ENCODE results near the gene FGF12.

FGF12 gene

GRCh38 chr3:192397012-192397411 is 330.3 kb downstream of the FGF12 start:
- no peak for TF ChIP-seq ARNT (IDR thresholded peaks at IDR 0.05)
- no peak for TF ChIP-seq SP1 (IDR thresholded peaks at IDR 0.05)
- TF ChIP-seq NFRKB (IDR thresholded peaks at IDR 0.05), result no peak
- TF ChIP-seq FOXA1 (IDR thresholded peaks at IDR 0.05), result no peak
- no peak for TF ChIP-seq CTBP1 (IDR thresholded peaks at IDR 0.05; ENCODE audit: borderline replicate concordance)
- no peak for TF ChIP-seq HDGF (IDR thresholded peaks at IDR 0.05; ENCODE audit: borderline replicate concordance)
- TF ChIP-seq ZNF384 (IDR thresholded peaks at IDR 0.05), result no peak
- TF ChIP-seq SUZ12 (IDR thresholded peaks at IDR 0.05), result no peak
- TF ChIP-seq BHLHE40 (IDR thresholded peaks at IDR 0.05; ENCODE audit: borderline replicate concordance), result no peak
- TF ChIP-seq TARDBP (IDR thresholded peaks at IDR 0.05), result no peak
- TF ChIP-seq L3MBTL2 (conservative IDR thresholded peaks at IDR 0.05), result no peak
- no peak for TF ChIP-seq ELF4 (IDR thresholded peaks at IDR 0.05)
- no peak for TF ChIP-seq PKNOX1 (IDR thresholded peaks at IDR 0.05)
- POLR2A ChIA-PET, result interaction anchor here (1.0 kb wide), 1 partner anchor 12 kb away, joined by 3 read pairs; no protein-coding TSS in a partner anchor
- CTCF ChIA-PET, result no interaction called here
- no peak for DNase-seq (ENCODE audit: extremely low spot score)

GRCh38 chr3:192395506-192395905 is 331.8 kb downstream of the FGF12 start:
- POLR2A ChIA-PET, result no interaction called here
- CTCF ChIA-PET, result no interaction called here
- DNase-seq (ENCODE audit: extremely low spot score), result no peak
- no peak for TF ChIP-seq BHLHE40 (IDR thresholded peaks at IDR 0.05; ENCODE audit: borderline replicate concordance)
- TF ChIP-seq ARNT (IDR thresholded peaks at IDR 0.05), result no peak
- TF ChIP-seq SP1 (IDR thresholded peaks at IDR 0.05), result no peak
- no peak for TF ChIP-seq HDGF (IDR thresholded peaks at IDR 0.05; ENCODE audit: borderline replicate concordance)
- TF ChIP-seq FOXM1 (IDR thresholded peaks at IDR 0.05; ENCODE audit: borderline replicate concordance), result no peak
- TF ChIP-seq SUZ12 (IDR thresholded peaks at IDR 0.05), result no peak
- TF ChIP-seq ZNF384 (IDR thresholded peaks at IDR 0.05), result no peak
- TF ChIP-seq TARDBP (IDR thresholded peaks at IDR 0.05), result no peak
- no peak for TF ChIP-seq CTBP1 (IDR thresholded peaks at IDR 0.05; ENCODE audit: borderline replicate concordance)
- no peak for TF ChIP-seq LEF1 (IDR thresholded peaks at IDR 0.05; ENCODE audit: borderline replicate concordance)
- no peak for TF ChIP-seq FOXA1 (IDR thresholded peaks at IDR 0.05)
- no peak for TF ChIP-seq FOXK2 (IDR thresholded peaks at IDR 0.05)
- no peak for TF ChIP-seq L3MBTL2 (conservative IDR thresholded peaks at IDR 0.05)
- TF ChIP-seq PKNOX1 (IDR thresholded peaks at IDR 0.05), result no peak
- TF ChIP-seq ELF4 (IDR thresholded peaks at IDR 0.05), result no peak
- TF ChIP-seq NFRKB (IDR thresholded peaks at IDR 0.05), result no peak

DNA sequence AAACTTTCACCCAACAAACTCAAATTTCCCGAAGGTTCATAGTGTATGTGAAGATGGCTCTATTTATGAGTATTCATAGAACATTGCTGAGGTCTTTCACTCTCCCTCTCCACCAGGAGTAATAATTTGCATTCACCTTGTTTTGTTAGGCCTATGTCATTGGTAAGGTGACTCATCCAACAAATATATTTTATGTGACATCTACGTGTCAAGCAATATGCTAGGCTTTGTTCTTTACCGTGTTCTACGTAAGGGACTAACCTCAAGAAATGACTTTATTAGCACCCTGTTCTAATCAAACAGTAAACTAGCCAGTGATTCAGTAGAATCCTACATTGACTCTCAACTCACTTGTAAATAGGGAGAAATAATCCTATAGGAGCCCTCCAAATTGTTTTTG is 334.4 kb downstream of the FGF12 start:
- ChIA-PET CTCF (no interaction called here), POLR2A (no interaction called here)
- TF ChIP-seq ZNF384 (IDR thresholded peaks at IDR 0.05), result no peak
- TF ChIP-seq CTBP1 (IDR thresholded peaks at IDR 0.05; ENCODE audit: borderline replicate concordance), result no peak
- TF ChIP-seq SP1 (IDR thresholded peaks at IDR 0.05), result no peak
- no peak for TF ChIP-seq FOXA1 (IDR thresholded peaks at IDR 0.05)
- no peak for TF ChIP-seq ELF4 (IDR thresholded peaks at IDR 0.05)
- no peak for TF ChIP-seq TARDBP (IDR thresholded peaks at IDR 0.05)
- TF ChIP-seq NFRKB (IDR thresholded peaks at IDR 0.05), result no peak
- no peak for TF ChIP-seq FOXM1 (IDR thresholded peaks at IDR 0.05; ENCODE audit: borderline replicate concordance)
- no peak for TF ChIP-seq SUZ12 (IDR thresholded peaks at IDR 0.05)
- TF ChIP-seq HDGF (IDR thresholded peaks at IDR 0.05; ENCODE audit: borderline replicate concordance), result no peak
- no peak for TF ChIP-seq ARNT (IDR thresholded peaks at IDR 0.05)
- TF ChIP-seq PKNOX1 (IDR thresholded peaks at IDR 0.05), result no peak
- TF ChIP-seq L3MBTL2 (conservative IDR thresholded peaks at IDR 0.05), result no peak
- TF ChIP-seq FOXK2 (IDR thresholded peaks at IDR 0.05), result no peak
- TF ChIP-seq BHLHE40 (IDR thresholded peaks at IDR 0.05; ENCODE audit: borderline replicate concordance), result no peak
- TF ChIP-seq LEF1 (IDR thresholded peaks at IDR 0.05; ENCODE audit: borderline replicate concordance), result no peak

GRCh38 chr3:192382861-192383260 is 344.5 kb downstream of the FGF12 start:
- DNase-seq (ENCODE audit: extremely low spot score), result no peak
- ChIA-PET CTCF (no interaction called here), POLR2A (no interaction called here)
- TF ChIP-seq PKNOX1 (IDR thresholded peaks at IDR 0.05) (no peak), ZNF384 (IDR thresholded peaks at IDR 0.05) (no peak), BHLHE40 (IDR thresholded peaks at IDR 0.05; ENCODE audit: borderline replicate concordance) (no peak), L3MBTL2 (conservative IDR thresholded peaks at IDR 0.05) (no peak), HDGF (IDR thresholded peaks at IDR 0.05; ENCODE audit: borderline replicate concordance) (no peak), ELF4 (IDR thresholded peaks at IDR 0.05) (no peak), SP1 (IDR thresholded peaks at IDR 0.05) (no peak), LEF1 (IDR thresholded peaks at IDR 0.05; ENCODE audit: borderline replicate concordance) (no peak), NFRKB (IDR thresholded peaks at IDR 0.05) (no peak), CTBP1 (IDR thresholded peaks at IDR 0.05; ENCODE audit: borderline replicate concordance) (no peak), ARNT (IDR thresholded peaks at IDR 0.05) (no peak), TARDBP (IDR thresholded peaks at IDR 0.05) (no peak), SUZ12 (IDR thresholded peaks at IDR 0.05) (no peak), FOXM1 (IDR thresholded peaks at IDR 0.05; ENCODE audit: borderline replicate concordance) (no peak), FOXA1 (IDR thresholded peaks at IDR 0.05) (no peak), FOXK2 (IDR thresholded peaks at IDR 0.05) (no peak)

More for the DNA sequence above, 334.4 kb downstream of the FGF12 start:
- no peak for DNase-seq (ENCODE audit: extremely low spot score)

- no peak for DNase-seq (ENCODE audit: extremely low spot score)
- CTCF ChIA-PET, result no interaction called here
- TF ChIP-seq NFRKB (IDR thresholded peaks at IDR 0.05), result no peak
- TF ChIP-seq SP1 (IDR thresholded peaks at IDR 0.05), result no peak
- TF ChIP-seq FOXK2 (IDR thresholded peaks at IDR 0.05), result no peak
- no peak for TF ChIP-seq HDGF (IDR thresholded peaks at IDR 0.05; ENCODE audit: borderline replicate concordance)
- TF ChIP-seq SUZ12 (IDR thresholded peaks at IDR 0.05), result no peak
- TF ChIP-seq L3MBTL2 (conservative IDR thresholded peaks at IDR 0.05), result no peak
- no peak for TF ChIP-seq ARNT (IDR thresholded peaks at IDR 0.05)
- POLR2A ChIA-PET, result no interaction called here
These were observed 353.8 kb downstream of the FGF12 start for GRCh38 chr3:192373586-192373985.
